ENCODE results near the gene OR3A1.
"Not testable (repeated sequence)": the region's sequence is repeated elsewhere in the genome, so short reads cannot be mapped to it uniquely, and the experiment has no call there.

OR3A1 gene, protein sequence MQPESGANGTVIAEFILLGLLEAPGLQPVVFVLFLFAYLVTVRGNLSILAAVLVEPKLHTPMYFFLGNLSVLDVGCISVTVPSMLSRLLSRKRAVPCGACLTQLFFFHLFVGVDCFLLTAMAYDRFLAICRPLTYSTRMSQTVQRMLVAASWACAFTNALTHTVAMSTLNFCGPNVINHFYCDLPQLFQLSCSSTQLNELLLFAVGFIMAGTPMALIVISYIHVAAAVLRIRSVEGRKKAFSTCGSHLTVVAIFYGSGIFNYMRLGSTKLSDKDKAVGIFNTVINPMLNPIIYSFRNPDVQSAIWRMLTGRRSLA

GRCh38 chr17:3298260-3298659, at the start of gene OR3A1:
TSS of gene OR3A1 (minus strand) at chr17:3298360. CDS start at chr17:3292582, 5,778 bp downstream.
- no peak for DNase-seq

GRCh38 chr17:3342782-3343181, 44.6 kb upstream of the OR3A1 start:
- not testable (repeated sequence) for DNase-seq

- DNase-seq = no peak
Measured at GRCh38 chr17:3335876-3336275, 37.7 kb upstream of the OR3A1 start.

GRCh38 chr17:3318336-3318735, 20.2 kb upstream of the OR3A1 start:
- no peak for DNase-seq

DNA sequence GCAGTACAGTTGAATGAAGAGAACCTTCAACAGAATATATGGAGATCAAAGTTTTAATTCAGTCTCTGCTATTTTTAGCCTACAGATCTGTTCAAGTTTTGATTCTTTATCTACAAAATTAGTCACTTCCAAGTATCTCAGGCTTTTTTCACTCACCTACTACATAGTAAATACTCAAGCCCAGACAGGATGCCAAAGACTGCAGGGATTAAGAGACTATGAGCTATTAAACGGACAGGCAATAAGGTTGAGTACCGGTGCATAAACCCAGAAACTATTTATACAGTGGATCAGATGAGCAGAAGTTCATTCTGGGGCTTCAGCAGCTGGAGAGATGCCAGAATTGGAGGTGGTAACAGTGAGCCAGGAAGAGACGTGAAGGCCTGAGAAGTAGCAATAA, 18.7 kb upstream of the OR3A1 start:
- DNase-seq = no peak

DNA sequence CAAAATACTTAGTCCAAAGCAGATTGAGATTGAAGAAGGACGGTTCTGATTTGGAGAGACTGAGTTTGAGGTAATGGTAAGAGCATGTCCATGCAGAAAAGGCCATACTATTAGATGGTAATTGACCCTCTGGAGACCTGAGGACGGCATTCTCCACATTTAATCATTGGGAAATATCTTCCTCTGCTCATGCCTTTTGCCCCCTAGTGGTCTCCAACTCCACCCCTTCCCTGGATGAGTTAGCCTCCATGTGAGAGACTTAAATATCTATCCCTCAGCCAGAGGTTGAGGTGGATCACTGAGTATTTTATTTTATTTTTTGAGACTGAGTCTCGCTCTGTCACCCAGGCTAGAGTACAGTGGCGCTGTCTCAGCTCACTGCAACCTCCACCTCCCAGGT, 10.4 kb upstream of the OR3A1 start:
- DNase-seq = no peak

- DNase-seq = no peak
Measured at GRCh38 chr17:3295632-3296031, 2.5 kb downstream of the OR3A1 start.

DNA sequence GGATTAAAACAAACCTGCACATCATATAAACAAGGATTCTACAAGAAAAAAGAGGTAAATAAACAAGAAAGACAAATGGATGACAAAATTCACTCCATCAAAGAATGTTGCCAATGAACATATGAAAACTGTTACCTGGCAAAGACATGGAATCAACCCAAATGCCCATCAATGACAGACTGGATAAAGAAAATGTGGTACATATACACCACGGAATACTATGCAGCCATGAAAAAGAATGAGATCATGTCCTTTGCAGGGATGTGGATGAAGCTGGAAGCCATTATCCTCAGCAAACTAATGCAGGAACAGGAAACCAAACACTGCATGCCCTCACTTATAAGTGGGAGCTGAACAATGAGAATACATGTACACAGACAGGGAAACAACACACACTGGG, 4.6 kb downstream of the OR3A1 start:
- DNase-seq = not testable (repeated sequence)

DNA sequence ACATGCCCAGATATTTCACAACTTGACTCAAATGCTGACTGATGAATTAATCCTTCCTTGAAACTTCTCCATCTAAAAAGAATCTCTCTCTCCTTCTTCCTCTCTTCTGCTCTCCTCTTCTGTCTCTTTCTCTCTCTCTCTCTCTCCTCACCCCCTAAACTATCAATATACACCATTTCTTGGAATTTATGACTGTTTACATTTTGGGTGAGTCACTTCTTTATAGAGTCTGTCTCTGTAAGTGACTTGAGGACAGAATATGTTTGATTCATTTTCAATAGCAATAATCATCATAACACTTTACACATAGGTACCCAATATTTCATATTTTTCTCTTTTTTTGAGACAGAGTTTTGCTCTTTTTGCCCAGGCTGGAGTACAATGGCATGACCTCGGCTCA, 15.3 kb downstream of the OR3A1 start:
- DNase-seq = no peak

DNA sequence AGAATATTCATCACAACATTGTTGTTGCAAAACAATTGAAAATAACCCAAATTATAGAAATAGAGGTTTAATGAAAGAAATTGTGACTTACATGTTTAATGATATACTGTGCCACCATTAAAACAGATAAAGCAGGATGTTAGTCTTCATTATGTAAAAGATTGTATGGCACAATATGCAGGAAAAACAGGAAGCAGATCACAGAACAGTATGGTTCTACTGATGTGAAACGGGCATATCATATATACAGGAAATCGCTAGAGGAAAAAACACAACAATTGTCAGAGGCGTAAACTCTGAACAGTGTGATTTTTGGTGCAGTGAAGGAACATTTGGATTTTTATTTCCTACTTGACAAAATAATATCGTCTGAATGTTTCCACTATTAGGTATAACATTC, 22.0 kb downstream of the OR3A1 start:
- no peak for DNase-seq

DNA sequence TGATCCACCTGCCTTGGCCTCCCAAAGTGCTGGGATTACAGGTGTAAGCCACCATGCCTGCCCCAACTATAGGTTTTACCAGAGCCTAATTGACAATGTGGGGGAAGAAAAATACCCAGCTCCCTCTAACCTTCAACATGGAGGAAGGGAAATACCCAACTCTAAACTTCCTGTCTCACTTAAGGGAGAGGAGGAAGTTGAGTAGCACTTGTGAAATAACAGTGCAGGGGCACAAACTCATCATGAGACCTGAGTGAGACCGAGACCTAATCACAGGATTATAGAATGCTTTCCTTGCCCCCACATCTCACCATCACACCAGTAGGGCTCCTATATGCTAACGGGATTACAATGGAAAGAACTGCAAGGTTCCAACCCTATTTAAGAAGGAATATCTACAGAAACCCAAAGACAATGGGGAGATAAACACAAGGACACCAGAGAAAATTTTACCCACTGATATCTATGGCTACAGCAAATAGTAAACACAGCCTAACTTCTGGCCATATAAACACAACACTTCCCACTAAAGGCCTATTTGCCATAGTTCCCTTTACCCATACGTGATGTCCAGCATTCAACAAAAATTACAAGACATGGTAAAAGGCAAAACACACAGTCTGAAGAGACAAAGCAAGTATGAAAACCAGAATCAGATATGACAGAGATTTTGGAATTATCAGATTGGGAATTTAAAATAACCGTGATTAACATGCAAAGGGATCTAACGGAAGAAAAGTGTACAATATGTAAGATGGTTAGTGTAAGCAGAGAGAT, 26.9 kb downstream of the OR3A1 start:
- DNase-seq = no peak

- DNase-seq = no peak
Measured at GRCh38 chr17:3260600-3260999, 37.6 kb downstream of the OR3A1 start.

GRCh38 chr17:3260163-3260562, 38.0 kb downstream of the OR3A1 start:
- no peak for DNase-seq

DNA sequence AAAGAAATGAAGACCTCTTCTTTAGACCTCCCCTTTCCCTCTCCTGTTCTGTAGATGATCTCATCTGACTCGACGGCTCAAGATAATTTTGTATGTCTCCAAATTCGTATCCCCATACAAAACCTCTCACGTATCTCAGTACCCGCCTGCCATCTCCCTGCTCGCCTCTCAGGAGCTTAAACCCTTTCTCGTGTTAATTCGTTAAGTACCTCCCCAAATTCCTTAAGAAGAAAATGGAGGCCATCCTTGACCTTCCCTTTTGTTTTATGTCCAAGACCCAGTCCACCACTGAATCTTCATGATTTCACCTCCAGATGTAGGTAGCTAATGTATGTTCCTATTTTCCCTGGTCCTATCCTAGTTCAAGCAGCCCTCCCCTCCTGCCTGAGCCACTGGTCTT, 41.6 kb downstream of the OR3A1 start:
- no peak for DNase-seq

- DNase-seq = not testable (repeated sequence)
Measured at GRCh38 chr17:3249013-3249412, 49.1 kb downstream of the OR3A1 start.

DNA sequence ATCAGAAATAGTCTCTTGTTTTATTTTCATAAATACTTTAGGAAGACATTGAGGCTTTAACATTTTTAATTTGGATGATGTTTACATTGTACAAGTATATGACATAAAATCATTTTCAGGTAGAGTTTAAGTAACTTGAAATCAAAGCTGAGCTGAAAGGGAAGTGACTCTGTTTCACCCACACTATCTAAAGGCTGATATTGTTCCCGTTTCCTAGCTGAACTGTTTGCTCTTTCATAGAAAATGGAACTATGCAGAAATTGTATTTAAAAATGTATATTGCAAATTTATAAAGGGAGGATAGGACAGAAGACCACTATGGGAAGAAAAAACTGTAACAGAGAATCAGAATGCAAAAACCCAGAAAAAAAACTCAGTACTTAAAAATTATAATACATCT, 53.3 kb downstream of the OR3A1 start:
- DNase-seq = not testable (repeated sequence)

GRCh38 chr17:3241044-3241443, 57.1 kb downstream of the OR3A1 start:
- DNase-seq = not testable (repeated sequence)

All from C1 segment of cervical spinal cord (tissue), 14 donors.